A549 (cell line): ENCODE results near the gene PRSS8. TPM values are rescaled to one million over a fixed set of nuclear protein-coding genes. Genes with fewer than 3 reads are reported as not detected.

ENCODE experiments used
- ATAC-seq, 2 experiments: fragments of 200-7000 bp in 1 of 2; fragments of >200 bp in 1 of 2; cut with Nextera tagmentation in 1 of 2; cut with Tn5 transposase in 1 of 2; 3 replicates each; pipeline versions ENCODE4 v1.8.0 to v1.9.1; 2018 to 2020; ENCODE audit warnings: mild to moderate bottlenecking in 1 of 2, moderate library complexity in 1 of 2
- CTCF ChIA-PET: fragments of 300-600 bp; sonication (Branson Sonifier 250); formaldehyde crosslinking; extraction: SDS; loops from one replicate; lab custom pipeline; 2021; ENCODE audit warnings: antibody characterized with exemption, inconsistent platforms; lab: Yijun Ruan, JAX
- POLR2A ChIA-PET: fragments of 350-600 bp; formaldehyde crosslinking; extraction: SDS; loops from one replicate; lab custom pipeline; 2021; ENCODE audit warnings: antibody characterized with exemption, inconsistent platforms; lab: Yijun Ruan, JAX
- DNase-seq, 2 experiments: peaks; one replicate each; pipeline versions ENCODE4 v3.0.0 to v3.0.0-alpha.2; 2011 to 2016; ENCODE audit warnings: low read depth in 1 of 2, low spot score in 1 of 2
- FAIRE-seq: peaks from 2 replicates; lab custom pipeline; 2011; peaks lifted over from hg19 to GRCh38; lab: Jason Lieb, UNC
- H3K27ac ChIP-seq, 2 experiments: fragments of >200 bp; sonication (Bioruptor Twin); formaldehyde crosslinking; 3 replicates each; pipeline ENCODE4 v1.5.1; 2016 to 2017
- H3K4me1 ChIP-seq: fragments of >200 bp; sonication (Bioruptor Twin); formaldehyde crosslinking; 3 replicates; pipeline ENCODE4 v1.6.1; 2016
- H3K4me2 ChIP-seq: fragments of >200 bp; sonication (Bioruptor Twin); formaldehyde crosslinking; 3 replicates; pipeline ENCODE4 v1.6.1; 2016
- H3K4me3 ChIP-seq: fragments of >200 bp; sonication (Bioruptor Twin); formaldehyde crosslinking; 3 replicates; pipeline ENCODE4 v1.5.1; 2016
- H3K9me3 ChIP-seq: fragments of >200 bp; sonication (Bioruptor Twin); formaldehyde crosslinking; 3 replicates; pipeline ENCODE4 v1.6.1; 2016
- BCL3 ChIP-seq: fragments of >200 bp; sonication (Bioruptor Twin); formaldehyde crosslinking; IDR thresholded peaks from 3 replicates; pipeline ENCODE4 v1.6.1; 2016
- BHLHE40 ChIP-seq: IDR thresholded peaks from 2 replicates; pipeline ENCODE4 v1.6.1; 2012; ENCODE audit warnings: low read depth, low read length, inconsistent platforms
- CBX2 ChIP-seq: fragments of 200-600 bp; sonication (generic); IDR thresholded peaks from 2 replicates; pipeline ENCODE4 v1.6.1; 2016; ENCODE audit warnings: low read depth, mild to moderate bottlenecking, borderline replicate concordance
- CEBPB ChIP-seq, 2 experiments: fragments of >200 bp in 1 of 2; sonication (Bioruptor Twin) in 1 of 2; formaldehyde crosslinking in 1 of 2; IDR thresholded peaks; 2 replicates each; pipeline ENCODE4 v1.6.1; 2012 to 2016
- CTCF ChIP-seq: fragments of >200 bp; sonication (Bioruptor Twin); formaldehyde crosslinking; IDR thresholded peaks from 3 replicates; pipeline ENCODE4 v1.5.1; 2016
- FOSL2 ChIP-seq, 2 experiments: fragments of 450-650 bp in 1 of 2; fragments of >200 bp in 1 of 2; sonication (Bioruptor Twin) in 1 of 2; formaldehyde crosslinking; IDR thresholded peaks; 2 replicates each; pipeline versions ENCODE4 v1.5.0 to v1.6.1; 2016 to 2020; ENCODE audit warnings: mild to moderate bottlenecking in 1 of 2, moderate library complexity in 1 of 2
- HDAC2 ChIP-seq: fragments of 200-600 bp; sonication (generic); IDR thresholded peaks from 2 replicates; pipeline ENCODE4 v1.6.1; 2016
- JUN ChIP-seq, 2 experiments: fragments of >200 bp; sonication (Bioruptor Twin); formaldehyde crosslinking; IDR thresholded peaks; 2 replicates in 1 of 2; 3 replicates in 1 of 2; pipeline ENCODE4 v1.6.1; 2016 to 2017
- MAFK ChIP-seq: fragments of 450-650 bp; IDR thresholded peaks from 2 replicates; pipeline ENCODE4 v1.6.1; 2014; ENCODE audit not compliant: partially characterized antibody
- MAX ChIP-seq: IDR thresholded peaks from 2 replicates; pipeline ENCODE4 v1.6.1; 2012
- PHF8 ChIP-seq: fragments of 200-600 bp; sonication (generic); IDR thresholded peaks from 2 replicates; pipeline ENCODE4 v1.6.1; 2016; ENCODE audit warnings: low read depth, mild to moderate bottlenecking, antibody characterized with exemption, moderate library complexity, borderline replicate concordance
- POLR2A ChIP-seq: IDR thresholded peaks from 2 replicates; pipeline ENCODE4 v1.6.1; 2012; ENCODE audit warnings: mild to moderate bottlenecking, low read length
- RARB ChIP-seq: fragments of 250-450 bp; sonication (Bioruptor Pico); IDR thresholded peaks from 2 replicates; pipeline ENCODE4 v1.8.0; 2021; ENCODE audit warnings: mild to moderate bottlenecking, moderate library complexity
- REST ChIP-seq: fragments of 200-600 bp; sonication (generic); IDR thresholded peaks from 2 replicates; pipeline ENCODE4 v1.6.1; 2016; ENCODE audit warnings: antibody characterized with exemption, mild to moderate bottlenecking, moderate library complexity
- SMC3 ChIP-seq: fragments of >200 bp; sonication (Bioruptor Twin); formaldehyde crosslinking; IDR thresholded peaks from 3 replicates; pipeline ENCODE4 v1.6.1; 2018; ENCODE audit warnings: inconsistent platforms
- WGBS: methylation state at CpG from one replicate; pipeline ENCODE4 v1.1.6; 2017; ENCODE audit errors: missing lambda C conversion rate; 5-methylcytosine and 5-hydroxymethylcytosine counted together
- polyA plus RNA-seq, 4 experiments: library from polyadenylated mRNA; depleted of rRNA in 3 of 4; stranded (reverse); fragments of >200 nt; fragmentation: RNase III in 1 of 4; extraction: RNeasy Plus Mini Kit Qiagen cat#74134 plus additional on column Dnase treatment in 1 of 4; gene quantifications; 2 replicates in 3 of 4; 3 replicates in 1 of 4; pipeline ENCODE4 v1.2.3, GENCODE V29; 2011 to 2017
- TF ChIP-seq, protein P1 (sequence below): fragments of 150-350 bp; IDR thresholded peaks from 2 replicates; pipeline ENCODE4 v1.6.1; 2014; ENCODE audit warnings: low read depth, mild to moderate bottlenecking, low read length
- TF ChIP-seq, protein P2 (sequence below): IDR thresholded peaks from 2 replicates; pipeline ENCODE4 v1.6.1; 2012; ENCODE audit warnings: low read depth, borderline replicate concordance

PRSS8 gene
- polyA plus RNA-seq, 2 of the 4 experiments (the other 2 are of a cell fraction) = 0.08 to 0.09 TPM

GRCh38 chr16:31094424-31095120 is 41.0 kb downstream of the PRSS8 start, which contains the start of gene VKORC1:
Gene VKORC1, minus strand, starts transcription at chr16:31094797. Its CDS starts 68 bp downstream, at chr16:31094729.
- CTCF ChIA-PET = interaction anchor here (0.6 to 12.6 kb wide), 6 partner anchors 16 to 288 kb away, joined by 3 to 97 read pairs (median 4); partner anchors contain the start of gene HSD3B7
- Histone ChIP-seq H3K9me3 (no peaks in the 10 kb centered on the region), H3K4me3 (peak within 1 kb of the TSS; percentile 83), H3K27ac (peak within 1 kb of the TSS; percentile 82 to 89), H3K4me1 (peaks cover 11% of the 10 kb centered on the region; the same call in 2 of the 3 replicates), H3K4me2 (peak within 1 kb of the TSS; percentile 98)
- DNase-seq = peak; percentile 95 to 99
- POLR2A ChIA-PET = interaction anchor here (1.5 to 3.4 kb wide), 3 partner anchors 21 to 109 kb away, joined by 4 to 14 read pairs (median 7); partner anchors contain the start of genes HSD3B7, KAT8, ZNF646 and ZNF668
- WGBS = 2% methylated on average over 25 of the region's 69 CpGs
- no peak for FAIRE-seq
- peak; percentile 94 to 98 for ATAC-seq
- TF ChIP-seq PHF8 (no peak), MAFK (no peak), CTCF (no peak), CEBPB (IDR thresholded peaks at IDR 0.05) (no peak), BHLHE40 (0 out of 2 replicates have a peak, but pooled peaks have one; percentile 7), POLR2A (peak; percentile 62), MAX (peak; percentile 59), JUN (IDR thresholded peaks at IDR 0.05) (peak in 1 of 2 experiments; percentile 48; a peak in 2 of 5 replicates), SMC3 (no peak), REST (no peak), FOSL2 (IDR thresholded peaks at IDR 0.05) (no peak), FOSL2 (CRISPR knock-in tag; IDR thresholded peaks at IDR 0.05) (no peak), BCL3 (peak; percentile 40; the same call in 1 of the 3 replicates), HDAC2 (peak; percentile 35; the same call in 1 of the 2 replicates), CBX2 (no peak), RARB (CRISPR knock-in tag) (no peak)
- TF ChIP-seq, protein P1, sequence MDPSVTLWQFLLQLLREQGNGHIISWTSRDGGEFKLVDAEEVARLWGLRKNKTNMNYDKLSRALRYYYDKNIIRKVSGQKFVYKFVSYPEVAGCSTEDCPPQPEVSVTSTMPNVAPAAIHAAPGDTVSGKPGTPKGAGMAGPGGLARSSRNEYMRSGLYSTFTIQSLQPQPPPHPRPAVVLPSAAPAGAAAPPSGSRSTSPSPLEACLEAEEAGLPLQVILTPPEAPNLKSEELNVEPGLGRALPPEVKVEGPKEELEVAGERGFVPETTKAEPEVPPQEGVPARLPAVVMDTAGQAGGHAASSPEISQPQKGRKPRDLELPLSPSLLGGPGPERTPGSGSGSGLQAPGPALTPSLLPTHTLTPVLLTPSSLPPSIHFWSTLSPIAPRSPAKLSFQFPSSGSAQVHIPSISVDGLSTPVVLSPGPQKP = no peak
- TF ChIP-seq, protein P2, sequence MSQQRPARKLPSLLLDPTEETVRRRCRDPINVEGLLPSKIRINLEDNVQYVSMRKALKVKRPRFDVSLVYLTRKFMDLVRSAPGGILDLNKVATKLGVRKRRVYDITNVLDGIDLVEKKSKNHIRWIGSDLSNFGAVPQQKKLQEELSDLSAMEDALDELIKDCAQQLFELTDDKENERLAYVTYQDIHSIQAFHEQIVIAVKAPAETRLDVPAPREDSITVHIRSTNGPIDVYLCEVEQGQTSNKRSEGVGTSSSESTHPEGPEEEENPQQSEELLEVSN = peak; percentile 78
- TF ChIP-seq, all 56 proteins: peak for 7
